Measurements from ENCODE around the gene THADA.
"Not testable (repeated sequence)": the region's sequence is repeated elsewhere in the genome, so short reads cannot be mapped to it uniquely, and the experiment has no call there.

THADA gene

DNA sequence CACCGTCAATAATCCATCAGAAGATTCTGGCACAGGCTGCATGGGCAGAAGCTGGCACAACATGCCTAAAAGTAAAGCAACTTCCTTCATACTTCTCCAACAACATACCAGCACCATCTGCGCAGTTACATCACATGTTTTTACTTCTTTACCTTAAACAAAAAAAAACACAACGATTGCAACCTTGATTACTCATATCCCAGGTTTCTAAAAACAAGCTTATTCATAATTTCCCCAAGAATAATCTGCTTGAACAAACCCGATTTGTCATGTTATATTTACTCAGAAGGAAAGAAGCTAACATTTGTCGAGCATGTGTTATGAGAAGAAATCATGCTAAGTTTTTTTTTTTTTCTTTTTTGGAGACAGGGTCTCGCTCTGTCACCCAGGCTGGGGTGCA is 54.7 kb downstream of the THADA start:
- TF ChIP-seq, protein P1, sequence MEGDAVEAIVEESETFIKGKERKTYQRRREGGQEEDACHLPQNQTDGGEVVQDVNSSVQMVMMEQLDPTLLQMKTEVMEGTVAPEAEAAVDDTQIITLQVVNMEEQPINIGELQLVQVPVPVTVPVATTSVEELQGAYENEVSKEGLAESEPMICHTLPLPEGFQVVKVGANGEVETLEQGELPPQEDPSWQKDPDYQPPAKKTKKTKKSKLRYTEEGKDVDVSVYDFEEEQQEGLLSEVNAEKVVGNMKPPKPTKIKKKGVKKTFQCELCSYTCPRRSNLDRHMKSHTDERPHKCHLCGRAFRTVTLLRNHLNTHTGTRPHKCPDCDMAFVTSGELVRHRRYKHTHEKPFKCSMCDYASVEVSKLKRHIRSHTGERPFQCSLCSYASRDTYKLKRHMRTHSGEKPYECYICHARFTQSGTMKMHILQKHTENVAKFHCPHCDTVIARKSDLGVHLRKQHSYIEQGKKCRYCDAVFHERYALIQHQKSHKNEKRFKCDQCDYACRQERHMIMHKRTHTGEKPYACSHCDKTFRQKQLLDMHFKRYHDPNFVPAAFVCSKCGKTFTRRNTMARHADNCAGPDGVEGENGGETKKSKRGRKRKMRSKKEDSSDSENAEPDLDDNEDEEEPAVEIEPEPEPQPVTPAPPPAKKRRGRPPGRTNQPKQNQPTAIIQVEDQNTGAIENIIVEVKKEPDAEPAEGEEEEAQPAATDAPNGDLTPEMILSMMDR (IDR thresholded peaks at IDR 0.05; ENCODE audit: control insufficient read depth, insufficient read depth, low read depth, low read length, missing control alignments) = no peak
- no peak overlapping the region for H3K4me3 ChIP-seq (ENCODE audit: control insufficient read depth, low read depth, low read length)
- DNase-seq (ENCODE audit: low read depth) = no peak

DNA sequence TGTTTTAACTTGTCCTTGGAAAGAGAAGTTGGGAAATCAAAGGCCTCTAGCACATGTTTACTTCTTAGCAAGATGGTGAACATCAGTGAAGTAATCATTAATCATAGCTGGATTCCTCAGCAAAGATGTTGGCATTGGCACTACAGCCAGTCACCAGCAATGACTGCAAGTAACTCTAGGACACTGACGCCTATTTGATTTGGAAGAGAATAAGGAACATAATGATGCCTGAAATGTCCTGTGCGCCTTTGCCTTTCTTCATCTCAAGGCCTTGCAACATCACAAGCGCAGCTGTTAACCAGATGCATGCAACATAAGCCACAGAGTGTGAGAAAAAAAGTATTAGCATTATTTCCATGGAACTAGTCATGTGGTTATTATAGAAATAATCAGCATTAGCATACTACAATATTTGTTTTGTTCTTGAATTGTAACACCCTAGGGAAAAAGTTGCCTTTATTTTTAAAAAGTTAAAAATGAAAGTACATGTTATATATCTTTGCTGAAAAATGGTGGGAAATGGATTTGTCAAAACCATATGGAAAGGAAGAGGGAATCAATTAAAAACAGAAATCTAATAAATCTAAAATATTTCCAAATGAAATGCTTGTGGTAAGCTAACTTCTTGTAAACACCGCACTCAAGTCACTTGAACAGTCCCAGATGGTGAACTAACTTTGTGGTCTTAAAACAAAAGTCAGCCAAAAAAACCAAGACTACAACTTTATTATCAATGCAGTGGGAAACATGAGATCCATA is 55.6 kb downstream of the THADA start:
- TF ChIP-seq, protein P1 (IDR thresholded peaks at IDR 0.05; ENCODE audit: control insufficient read depth, insufficient read depth, low read depth, low read length, missing control alignments) = no peak
- peak; percentile 97 for DNase-seq (ENCODE audit: low read depth)
- no peak overlapping the region for H3K4me3 ChIP-seq (ENCODE audit: control insufficient read depth, low read depth, low read length)

DNA sequence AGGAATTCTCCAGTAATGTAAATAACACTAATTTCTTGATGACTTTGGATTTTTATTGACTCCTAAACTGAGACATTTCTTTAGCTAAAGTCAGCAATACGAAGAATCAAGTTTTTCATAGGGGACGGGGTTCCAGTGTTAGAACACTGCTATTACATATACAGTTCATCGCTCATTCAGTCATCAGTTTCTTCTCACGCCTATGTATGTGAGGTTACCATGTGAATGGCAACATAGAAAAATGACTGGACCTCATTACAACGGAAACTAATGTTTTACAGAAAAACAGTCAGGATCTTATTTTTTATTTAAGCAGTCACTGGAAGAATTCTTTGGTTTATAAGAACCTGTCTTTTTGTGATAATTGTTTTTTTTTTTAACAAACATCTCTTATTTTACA is 56.4 kb downstream of the THADA start:
- TF ChIP-seq, protein P1 (IDR thresholded peaks at IDR 0.05; ENCODE audit: control insufficient read depth, insufficient read depth, low read depth, low read length, missing control alignments) = no peak
- H3K4me3 ChIP-seq (ENCODE audit: control insufficient read depth, low read depth, low read length) = no peak overlapping the region
- no peak for DNase-seq (ENCODE audit: low read depth)

DNA sequence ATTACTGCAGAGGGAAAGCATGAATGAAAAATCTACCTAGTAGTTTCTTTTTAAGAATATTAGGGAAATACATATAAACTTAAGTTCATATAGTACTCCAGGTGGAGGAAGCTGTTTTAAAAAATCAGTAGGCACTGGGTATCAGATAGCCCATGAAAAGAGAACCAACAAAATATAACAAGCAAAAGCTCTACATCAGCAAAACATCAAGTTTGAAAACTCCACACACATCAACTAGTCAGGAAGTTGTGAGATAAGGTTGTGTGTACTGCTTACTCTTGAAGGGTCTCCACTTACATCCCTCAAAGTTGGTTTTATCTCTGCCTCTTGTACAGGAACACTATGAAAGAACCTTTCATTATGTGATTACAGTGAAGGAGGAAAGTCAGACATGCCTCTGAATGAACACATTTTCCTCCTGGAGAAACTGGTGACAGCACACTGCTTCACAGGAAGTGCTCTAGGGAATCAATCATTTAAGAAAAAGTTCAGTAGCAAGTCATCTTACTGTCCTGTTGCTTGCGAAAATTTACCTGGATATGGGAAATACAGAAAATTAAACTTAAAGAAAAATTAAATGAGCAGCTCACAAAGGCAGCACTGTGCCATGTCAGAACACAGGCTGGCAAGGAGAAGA is 57.7 kb downstream of the THADA start:
- no peak overlapping the region for H3K4me3 ChIP-seq (ENCODE audit: control insufficient read depth, low read depth, low read length)
- TF ChIP-seq, protein P1 (IDR thresholded peaks at IDR 0.05; ENCODE audit: control insufficient read depth, insufficient read depth, low read depth, low read length, missing control alignments) = no peak
- no peak for DNase-seq (ENCODE audit: low read depth)

DNA sequence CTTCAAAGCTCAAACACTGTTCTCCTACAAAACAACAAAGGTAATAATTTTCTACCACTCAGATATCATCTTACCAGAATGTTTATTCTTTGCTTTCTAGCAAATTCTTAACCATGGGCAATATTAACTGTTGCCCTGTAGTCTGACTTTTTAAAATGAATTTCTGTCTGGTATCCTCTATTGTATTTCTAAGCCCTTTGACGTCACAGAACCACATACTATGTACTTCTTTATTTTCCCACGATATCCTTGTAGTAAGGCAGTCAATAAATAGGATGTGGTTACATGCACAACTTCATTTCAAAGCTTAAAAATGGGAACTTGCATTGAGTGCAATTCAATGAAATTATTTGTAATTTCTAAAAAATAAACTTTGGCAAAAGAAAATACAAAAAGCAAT is 58.7 kb downstream of the THADA start:
- no peak overlapping the region for H3K4me3 ChIP-seq (ENCODE audit: control insufficient read depth, low read depth, low read length)
- no peak for DNase-seq (ENCODE audit: low read depth)

DNA sequence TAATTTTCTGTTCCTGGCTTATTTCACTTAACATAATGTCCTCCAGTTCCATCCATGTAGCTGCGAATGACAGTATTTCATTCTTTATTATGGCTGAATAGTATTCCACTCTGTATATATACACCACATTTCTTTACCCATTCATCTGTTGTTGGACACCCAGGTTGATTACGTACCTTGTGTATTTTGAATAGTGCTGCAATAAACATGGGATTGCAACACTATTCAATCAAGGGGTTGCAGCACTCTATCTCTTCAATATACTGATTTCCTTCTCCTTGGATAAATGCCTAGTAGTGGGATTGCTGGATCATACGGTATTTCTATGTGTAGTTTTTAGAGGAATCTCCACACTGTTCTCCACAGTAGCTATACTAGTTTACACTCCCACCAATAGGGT is 61.3 kb downstream of the THADA start:
- no peak for DNase-seq (ENCODE audit: low read depth)
- TF ChIP-seq, protein P1 (IDR thresholded peaks at IDR 0.05; ENCODE audit: control insufficient read depth, insufficient read depth, low read depth, low read length, missing control alignments) = no peak
- no peak overlapping the region for H3K4me3 ChIP-seq (ENCODE audit: control insufficient read depth, low read depth, low read length)

More for the DNA sequence above, 58.7 kb downstream of the THADA start:
- TF ChIP-seq, protein P1 (IDR thresholded peaks at IDR 0.05; ENCODE audit: control insufficient read depth, insufficient read depth, low read depth, low read length, missing control alignments) = no peak

DNA sequence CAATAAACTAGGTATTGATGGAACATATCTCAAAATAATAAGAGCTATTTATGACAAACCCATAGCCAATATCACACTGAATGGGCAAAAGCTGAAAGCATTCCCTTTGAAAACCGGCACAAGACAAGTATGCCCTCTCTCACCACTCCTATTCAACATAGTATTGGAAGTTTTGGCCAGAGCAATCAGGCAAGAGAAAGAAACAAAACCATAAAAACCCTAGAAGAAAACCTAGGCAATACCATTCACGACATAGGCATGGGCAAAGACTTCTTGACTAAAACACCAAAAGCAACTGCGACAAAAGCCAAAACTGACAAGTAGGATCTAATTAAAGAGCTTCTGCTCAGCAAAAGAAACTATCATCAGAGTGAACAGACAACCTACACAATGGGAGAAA is 63.3 kb downstream of the THADA start:
- DNase-seq (ENCODE audit: low read depth); H3K4me3 ChIP-seq (ENCODE audit: control insufficient read depth, low read depth, low read length): not testable (repeated sequence)

Data from AG09309 (cell line).